NCI-H2081 treated with DMSO at 0.1 percent for 48 hours (cell line): ENCODE results near the gene MAP4.
"Not testable (repeated sequence)": the region's sequence is repeated elsewhere in the genome, so short reads cannot be mapped to it uniquely, and the experiment has no call there.

Source experiments
- DNase-seq: peaks from one replicate; lab custom pipeline; 2025; lab: John Stamatoyannopoulos, UW

MAP4 gene

GRCh38 chr3:47846186-47846879, 169.9 kb downstream of the MAP4 start:
- DNase-seq, result no peak

DNA sequence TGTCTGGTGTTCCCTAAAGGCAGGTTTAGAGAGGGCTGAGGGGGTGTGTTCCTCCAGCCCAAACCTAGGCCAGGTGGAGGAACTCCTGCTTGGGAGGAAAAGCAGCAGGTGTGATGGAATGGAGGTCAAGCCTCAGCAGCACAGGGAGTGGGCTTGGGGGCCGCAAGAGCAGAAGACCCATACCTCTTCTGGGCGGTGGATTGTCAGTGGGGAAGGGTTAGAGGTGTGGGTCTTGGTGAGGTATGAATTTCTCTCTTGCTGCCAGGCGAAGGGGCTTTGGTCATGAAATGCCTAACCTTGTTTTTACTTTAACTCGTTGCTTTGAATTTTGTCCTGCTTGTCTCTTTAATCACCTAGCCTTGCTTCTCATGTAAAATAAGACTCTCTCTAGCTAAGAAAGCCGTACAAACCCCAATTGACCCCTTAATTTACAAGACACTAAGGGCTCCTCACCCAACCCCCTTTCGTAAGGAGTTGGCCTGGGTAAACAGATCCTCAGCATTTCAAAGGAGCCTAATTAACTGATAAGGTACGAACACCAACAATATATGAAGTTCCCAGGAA, 174.3 kb downstream of the MAP4 start:
- no peak for DNase-seq

DNA sequence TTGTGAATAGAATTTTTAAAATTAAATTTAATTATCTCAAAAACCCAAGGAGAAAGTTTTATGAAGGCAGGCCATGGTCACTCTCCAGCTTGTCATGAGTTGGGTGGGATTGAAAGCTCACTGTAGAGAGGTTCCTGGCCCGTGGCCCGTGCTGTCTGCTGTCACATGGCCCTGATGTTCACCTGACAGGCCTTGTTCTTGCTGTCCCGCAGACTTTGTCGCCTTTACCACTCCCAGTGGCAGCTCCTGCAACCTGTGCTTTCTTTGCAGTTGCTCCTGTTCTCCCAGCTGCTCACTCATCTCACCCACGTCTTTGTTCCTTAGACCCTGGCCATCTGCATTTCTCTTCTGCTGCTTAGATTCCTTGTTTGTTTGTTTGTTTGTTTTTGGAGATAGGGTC, 177.7 kb downstream of the MAP4 start:
- DNase-seq, result no peak

- DNase-seq, result no peak
Observed at GRCh38 chr3:47836986-47837385, 179.2 kb downstream of the MAP4 start.

- not testable (repeated sequence) for DNase-seq
Observed at GRCh38 chr3:47829482-47829881, 186.7 kb downstream of the MAP4 start.

DNA sequence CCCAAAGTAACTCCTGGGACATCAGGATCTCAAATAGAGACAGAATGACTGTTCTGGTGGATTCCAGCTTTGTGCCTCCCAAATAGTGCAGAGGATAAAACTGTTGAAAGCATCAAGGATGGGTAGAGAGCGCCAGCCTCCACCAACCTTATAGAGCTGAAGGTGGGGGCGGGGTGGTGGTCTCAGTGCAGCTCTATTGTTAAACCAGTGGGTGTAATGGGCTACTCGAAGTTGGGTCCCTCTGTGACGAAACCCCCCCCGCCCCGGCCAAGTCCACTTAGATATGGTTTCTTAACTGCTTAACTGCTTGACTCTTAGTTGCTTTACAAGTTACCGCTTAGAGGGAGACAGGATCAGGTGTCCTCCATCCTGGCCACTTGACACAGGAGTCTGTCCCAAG, 190.6 kb downstream of the MAP4 start:
- no peak for DNase-seq

- DNase-seq, result no peak
Observed at GRCh38 chr3:47824541-47825473, 191.4 kb downstream of the MAP4 start.

- no peak for DNase-seq
Observed at GRCh38 chr3:47817609-47818008, 198.6 kb downstream of the MAP4 start.

GRCh38 chr3:47813551-47814177, 202.6 kb downstream of the MAP4 start:
- DNase-seq, result no peak

DNA sequence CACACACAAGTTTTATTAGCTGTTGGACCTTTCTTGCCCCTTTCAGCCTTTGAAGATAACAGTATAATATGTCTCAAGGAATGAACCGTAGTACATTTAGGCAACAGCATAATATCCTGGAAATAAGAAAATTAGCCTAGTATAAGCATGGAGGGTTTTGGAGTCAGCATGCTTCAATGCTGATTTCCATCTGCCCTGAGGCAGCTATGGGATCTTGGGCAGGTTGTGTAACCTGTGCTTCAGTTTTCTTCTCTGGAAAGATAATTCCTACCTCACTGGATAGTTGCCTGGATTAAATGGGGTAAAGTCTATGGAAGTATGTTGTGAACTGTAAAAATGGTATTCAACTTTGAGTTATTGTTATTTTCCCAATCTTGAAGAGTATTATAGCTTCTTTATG, 211.6 kb downstream of the MAP4 start:
- no peak for DNase-seq

DNA sequence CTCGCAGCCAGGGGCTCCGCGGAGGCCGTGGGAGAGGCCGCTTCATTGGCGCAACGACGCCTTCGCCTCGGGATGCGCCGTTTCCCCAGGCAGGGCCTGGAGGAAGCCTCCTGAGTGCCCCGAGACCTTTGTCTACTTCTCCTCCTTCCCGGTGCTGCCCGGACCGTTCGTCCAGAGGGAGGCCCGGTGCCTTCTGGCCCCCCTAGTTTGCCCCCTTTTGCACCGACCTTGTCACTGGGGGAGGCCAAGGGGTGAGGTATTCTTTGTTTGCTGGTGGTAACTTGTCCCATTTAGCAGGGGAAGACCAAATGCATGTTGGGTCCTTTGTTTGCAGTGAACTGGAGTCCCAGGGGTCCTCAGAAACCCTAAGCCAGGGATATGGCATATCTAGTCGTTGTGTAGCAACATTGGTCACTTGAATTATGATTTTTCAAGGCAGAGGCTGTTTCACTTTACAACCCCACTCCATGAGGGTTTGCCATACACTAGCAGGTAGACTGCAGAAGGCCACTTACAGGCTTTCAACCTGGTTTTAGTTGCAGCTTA, 212.7 kb downstream of the MAP4 start:
- no peak for DNase-seq

DNA sequence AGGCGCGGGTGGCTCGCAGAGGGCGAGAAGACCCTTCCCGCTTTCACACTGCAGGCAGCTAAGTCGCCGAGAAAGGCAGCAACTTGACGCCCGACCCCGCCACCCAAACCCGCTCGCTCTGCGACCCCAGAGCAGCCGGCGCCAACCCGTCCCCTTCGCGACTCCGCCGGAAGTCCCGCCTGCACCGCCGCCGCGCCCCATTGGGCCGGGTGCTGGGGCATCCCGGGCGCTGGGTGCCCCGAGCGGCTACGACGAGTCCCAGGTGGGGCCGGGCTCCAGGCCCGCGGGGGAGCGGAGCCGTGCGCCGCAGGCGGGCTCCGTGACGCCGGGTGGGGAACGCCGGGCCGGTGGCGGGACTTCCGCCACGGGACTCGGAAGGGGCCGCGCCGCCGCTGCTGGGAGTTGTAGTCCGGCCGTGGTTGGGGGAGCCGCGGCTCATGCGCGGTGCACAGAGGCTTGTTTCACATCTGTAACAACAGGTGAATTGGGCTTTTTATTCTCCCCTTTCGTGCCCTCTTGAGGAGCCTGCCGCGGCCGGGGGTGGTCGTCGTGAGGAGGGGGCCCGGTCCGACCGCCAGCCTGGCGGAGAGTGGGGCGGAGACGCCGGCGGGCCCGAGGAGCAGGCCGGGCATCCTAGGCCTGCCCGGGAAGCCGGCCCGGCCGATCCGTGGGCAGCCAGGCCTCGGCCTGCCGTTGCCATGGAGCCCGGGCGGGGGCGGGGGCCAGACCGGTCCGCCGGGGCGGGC, 213.3 kb downstream of the MAP4 start, which contains the start of gene DHX30:
TSS of gene DHX30 (plus strand) at position 405 of the 746 bp plus-strand sequence. CDS start 7,546 bp downstream, outside the sequence.
- DNase-seq, result no peak
